MM.1S (cell line): ENCODE data around the gene R3HDM2.

Experiments used
- DNase-seq: peaks from one replicate; pipeline ENCODE4 v3.0.0-alpha.2; 2015
- H2AFZ ChIP-seq: fragments of 300-600 bp; sonication (generic); 2 replicates; pipeline ENCODE4 v1.6.0; 2016; ENCODE audit warnings: antibody characterized with exemption, low read length
- H3F3A ChIP-seq: fragments of 300-600 bp; sonication (generic); 2 replicates; pipeline ENCODE4 v1.6.1; 2016; ENCODE audit warnings: mild to moderate bottlenecking, antibody characterized with exemption, low read length, moderate library complexity, mixed read lengths; ENCODE audit not compliant: insufficient read depth
- H3K27ac ChIP-seq: fragments of 300-600 bp; sonication (generic); 2 replicates; pipeline ENCODE4 v1.5.1; 2016; ENCODE audit warnings: mild to moderate bottlenecking, low read length
- H3K27me3 ChIP-seq: fragments of 300-600 bp; sonication (generic); replicated peaks from 2 replicates; pipeline ENCODE4 v1.6.0; 2016; ENCODE audit warnings: low read length; ENCODE audit not compliant: insufficient read depth
- H3K36me3 ChIP-seq: fragments of 300-600 bp; sonication (generic); replicated peaks from 2 replicates; pipeline ENCODE4 v1.6.1; 2016; ENCODE audit warnings: mild to moderate bottlenecking, low read length, mixed read lengths; ENCODE audit not compliant: insufficient read depth
- H3K4me1 ChIP-seq: fragments of 300-600 bp; sonication (generic); 2 replicates; pipeline ENCODE4 v1.6.1; 2016; ENCODE audit warnings: low read length, mixed read lengths
- H3K4me2 ChIP-seq: fragments of 300-600 bp; sonication (generic); 2 replicates; pipeline ENCODE4 v1.6.0; 2016; ENCODE audit warnings: low read depth, low read length
- H3K4me3 ChIP-seq: fragments of 300-600 bp; sonication (generic); 2 replicates; pipeline ENCODE4 v1.5.1; 2016; ENCODE audit warnings: low read length, mixed read lengths
- H3K79me2 ChIP-seq: fragments of 300-600 bp; sonication (generic); 2 replicates; pipeline ENCODE4 v1.6.1; 2016; ENCODE audit warnings: mixed run types, low read length, mixed read lengths
- H3K9ac ChIP-seq: fragments of 300-600 bp; sonication (generic); 2 replicates; pipeline ENCODE4 v1.6.1; 2016; ENCODE audit warnings: low read length, mixed read lengths
- H3K9me2 ChIP-seq: fragments of 300-600 bp; sonication (generic); replicated peaks from 2 replicates; pipeline ENCODE4 v1.6.1; 2016; ENCODE audit warnings: mild to moderate bottlenecking, low read length, mixed read lengths; ENCODE audit not compliant: insufficient read depth
- H3K9me3 ChIP-seq: fragments of 300-600 bp; sonication (generic); replicated peaks from 2 replicates; pipeline ENCODE4 v1.6.1; 2016; ENCODE audit warnings: mild to moderate bottlenecking, low read length, mixed read lengths; ENCODE audit not compliant: insufficient read depth
- H4K20me1 ChIP-seq: fragments of 300-600 bp; sonication (generic); 2 replicates; pipeline ENCODE4 v1.6.1; 2016; ENCODE audit warnings: mild to moderate bottlenecking, low read length, moderate library complexity, mixed read lengths; ENCODE audit not compliant: insufficient read depth
- CTCF ChIP-seq: fragments of 300-600 bp; sonication (generic); IDR thresholded peaks from 2 replicates; pipeline ENCODE4 v1.5.1; 2016; ENCODE audit warnings: antibody characterized with exemption, low read length, mixed read lengths
- EZH2 ChIP-seq: fragments of 300-600 bp; sonication (generic); optimal IDR thresholded peaks from 2 replicates; pipeline ENCODE3; 2017; ENCODE audit warnings: low read depth, mild to moderate bottlenecking, antibody characterized with exemption, low read length, mixed read lengths
- EZH2phosphoT487 ChIP-seq: fragments of 300-600 bp; sonication (generic); IDR thresholded peaks from 2 replicates; pipeline ENCODE4 v1.6.1; 2018; ENCODE audit warnings: antibody characterized with exemption, low read length

The R3HDM2 gene

DNA sequence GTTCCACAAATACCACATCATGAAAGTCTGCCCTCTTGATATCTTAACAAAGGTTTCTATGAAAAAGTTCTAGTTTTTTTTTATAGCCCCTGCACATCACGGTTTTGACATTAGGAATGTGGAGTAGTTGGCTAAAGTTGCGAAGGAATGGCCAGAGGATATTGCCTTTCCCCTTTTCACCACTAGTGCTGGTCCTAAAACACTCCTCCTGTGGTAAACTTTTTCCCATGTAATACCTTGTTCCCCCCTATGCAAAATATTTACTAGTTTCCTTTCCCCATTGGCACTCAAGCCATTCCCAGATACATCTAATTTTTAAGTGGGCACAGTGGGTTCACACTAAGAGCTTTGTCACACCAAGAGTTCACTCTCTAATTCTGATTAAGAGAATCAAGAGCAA, 33.4 kb downstream of the R3HDM2 start:
- Histone ChIP-seq H3K36me3 (no peaks in the 10 kb centered on the region), H3F3A (no peaks in the 10 kb centered on the region), H3K9me2 (no peaks in the 10 kb centered on the region), H3K9me3 (no peaks in the 10 kb centered on the region), H3K79me2 (no peaks in the 10 kb centered on the region), H3K4me1 (no peaks in the 10 kb centered on the region), H3K27me3 (no peaks in the 10 kb centered on the region), H3K9ac (no peak overlapping the region), H3K4me2 (no peak overlapping the region), H3K4me3 (no peak overlapping the region), H2AFZ (no peak overlapping the region), H4K20me1 (no peaks in the 10 kb centered on the region), H3K27ac (no peak overlapping the region)
- no peak for DNase-seq
- TF ChIP-seq CTCF (no peak), EZH2phosphoT487 (no peak), EZH2 (no peak)

- Histone ChIP-seq H3K9me3 (no peaks in the 10 kb centered on the region), H2AFZ (no peak overlapping the region), H3K9me2 (no peaks in the 10 kb centered on the region), H4K20me1 (no peaks in the 10 kb centered on the region), H3F3A (no peaks in the 10 kb centered on the region), H3K27me3 (no peaks in the 10 kb centered on the region), H3K79me2 (no peaks in the 10 kb centered on the region), H3K4me2 (no peak overlapping the region), H3K4me1 (no peaks in the 10 kb centered on the region), H3K9ac (no peak overlapping the region), H3K36me3 (no peaks in the 10 kb centered on the region), H3K4me3 (no peak overlapping the region), H3K27ac (no peak overlapping the region)
- DNase-seq, result no peak
- TF ChIP-seq EZH2, result no peak
These were observed 35.7 kb downstream of the R3HDM2 start for GRCh38 chr12:57395121-57395520.

DNA sequence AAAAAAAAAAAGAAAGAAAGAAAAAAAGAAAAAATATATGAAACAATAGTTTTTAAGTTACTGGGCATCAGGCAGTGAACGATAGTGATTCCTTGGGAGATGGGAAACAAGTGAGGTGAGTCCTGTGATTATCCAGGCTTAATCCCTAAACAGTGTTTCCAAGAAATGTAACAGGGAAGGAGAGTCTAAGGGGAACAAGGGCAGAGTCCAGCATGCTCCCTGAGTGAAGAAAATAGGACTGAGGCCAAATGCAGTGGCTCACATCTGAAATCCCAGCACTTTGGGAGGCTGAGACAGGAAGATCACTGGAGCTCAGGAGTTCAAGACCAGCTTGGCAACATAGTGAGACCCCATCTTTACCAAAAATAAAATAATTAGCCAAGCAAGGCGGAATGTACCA, 40.7 kb downstream of the R3HDM2 start:
- H3K4me3 ChIP-seq, result no peak overlapping the region
- H3F3A ChIP-seq, result no peaks in the 10 kb centered on the region
- H3K27ac ChIP-seq, result no peak overlapping the region
- no peak overlapping the region for H3K9ac ChIP-seq
- H3K4me1 ChIP-seq, result no peaks in the 10 kb centered on the region
- no peak for DNase-seq
- H2AFZ ChIP-seq, result no peak overlapping the region
- H3K9me3 ChIP-seq, result no peaks in the 10 kb centered on the region
- no peaks in the 10 kb centered on the region for H3K36me3 ChIP-seq
- no peaks in the 10 kb centered on the region for H3K9me2 ChIP-seq
- H3K4me2 ChIP-seq, result no peak overlapping the region
- no peaks in the 10 kb centered on the region for H3K27me3 ChIP-seq
- H3K79me2 ChIP-seq, result no peaks in the 10 kb centered on the region
- no peaks in the 10 kb centered on the region for H4K20me1 ChIP-seq
- TF ChIP-seq CTCF, result no peak

DNA sequence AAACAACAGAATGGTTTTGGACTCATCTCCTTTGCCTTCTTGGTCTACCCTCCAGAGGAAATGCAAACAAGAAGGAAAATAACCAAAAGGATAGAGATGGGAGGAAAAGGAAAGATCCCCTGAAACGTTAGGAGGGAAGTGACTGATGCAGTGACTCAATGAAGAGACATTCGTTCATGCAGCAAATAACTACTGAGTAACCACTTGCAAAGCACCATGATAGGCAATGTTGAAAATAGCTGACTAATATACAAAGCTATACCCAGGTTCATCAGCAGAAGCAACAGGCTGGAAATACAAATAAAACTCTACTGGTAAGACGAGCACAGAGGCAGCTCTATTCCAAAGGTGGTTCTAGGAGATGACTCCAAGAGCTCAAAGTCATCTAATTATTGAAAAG, 41.8 kb downstream of the R3HDM2 start:
- no peak for DNase-seq
- H3F3A ChIP-seq, result no peaks in the 10 kb centered on the region
- H3K9ac ChIP-seq, result no peak overlapping the region
- no peak for TF ChIP-seq CTCF
- TF ChIP-seq EZH2phosphoT487, result no peak
- TF ChIP-seq EZH2, result no peak
- no peak overlapping the region for H2AFZ ChIP-seq
- H3K9me3 ChIP-seq, result no peaks in the 10 kb centered on the region
- no peaks in the 10 kb centered on the region for H3K36me3 ChIP-seq
- no peaks in the 10 kb centered on the region for H3K27me3 ChIP-seq
- no peak overlapping the region for H3K4me2 ChIP-seq
- no peaks in the 10 kb centered on the region for H3K79me2 ChIP-seq
- no peaks in the 10 kb centered on the region for H4K20me1 ChIP-seq
- no peaks in the 10 kb centered on the region for H3K4me1 ChIP-seq
- H3K4me3 ChIP-seq, result no peak overlapping the region
- no peaks in the 10 kb centered on the region for H3K9me2 ChIP-seq
- no peak overlapping the region for H3K27ac ChIP-seq
